Uterus (tissue), 2 donors: ENCODE results near the gene HARBI1.

Experiments
- CTCF ChIP-seq, 4 experiments: fragments of 200-600 bp in 2 of 4; fragments of 450-650 bp in 2 of 4; sonication (generic) in 2 of 4; IDR thresholded peaks; one replicate each; pipeline ENCODE4 v1.5.1; 2016 to 2019; ENCODE audit warnings: antibody characterized with exemption in 4 of 4, mild to moderate bottlenecking in 2 of 4, moderate library complexity in 1 of 4
- POLR2A ChIP-seq, 2 donors: fragments of 450-650 bp; IDR thresholded peaks; one replicate each; pipeline ENCODE4 v1.6.1; 2016; ENCODE audit warnings: antibody characterized with exemption in 2 of 2, mild to moderate bottlenecking in 1 of 2, moderate library complexity in 1 of 2

GRCh38 chr11:46665356-46665755, 48.3 kb upstream of the HARBI1 start:
- TF ChIP-seq CTCF (IDR thresholded peaks at IDR 0.05): no peak
- TF ChIP-seq POLR2A (IDR thresholded peaks at IDR 0.05): no peak
